HG03558 (cell line): Measurements from ENCODE around the gene ZNF593.

Source experiments
- ATAC-seq: cut with Tn5 transposase; IDR thresholded peaks from one replicate; pipeline ENCODE4 v1.9.1; 2021; ENCODE audit warnings: moderate number of reproducible peaks; ENCODE audit not compliant: unreplicated experiment; ENCODE audit errors: extremely low read depth

Gene ZNF593

DNA sequence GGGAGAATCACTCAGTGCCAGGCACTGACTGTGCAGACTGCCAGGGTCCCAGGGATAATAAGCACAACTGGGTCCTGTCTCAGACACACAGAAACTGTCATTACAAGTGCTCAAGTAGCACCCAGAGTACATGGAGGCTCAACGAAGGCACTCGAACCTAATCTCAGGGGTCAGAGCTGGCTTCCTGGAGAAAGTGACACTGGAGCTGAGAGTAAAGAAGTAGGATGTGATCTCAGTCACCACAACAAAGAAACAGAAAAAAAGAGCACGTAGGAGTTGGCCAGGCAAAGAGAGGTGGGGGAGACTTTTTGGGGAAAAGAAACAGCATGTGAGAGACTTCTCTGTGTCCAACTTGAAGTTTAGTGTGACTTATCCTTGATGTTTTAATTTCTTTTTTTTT is 22.0 kb downstream of the ZNF593 start:
- ATAC-seq: no peak

DNA sequence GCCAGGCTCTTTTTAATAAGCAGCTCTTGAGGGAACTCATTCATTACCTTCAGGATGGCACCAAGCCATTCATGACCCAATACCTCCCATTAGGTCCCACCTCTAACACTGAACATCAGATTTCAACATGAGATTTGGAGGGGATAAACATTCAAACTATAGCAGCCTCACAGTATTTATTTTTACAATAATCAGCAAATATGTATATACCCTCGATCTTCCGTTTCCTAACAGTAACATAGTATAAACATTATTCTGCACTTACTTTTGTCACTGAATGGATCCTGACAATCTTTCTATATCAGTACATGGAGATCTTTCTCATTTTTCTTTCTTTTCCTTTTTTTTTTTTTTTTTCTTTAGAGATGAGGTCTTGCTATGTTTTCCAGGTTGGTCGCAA is 26.1 kb downstream of the ZNF593 start:
- no peak for ATAC-seq

DNA sequence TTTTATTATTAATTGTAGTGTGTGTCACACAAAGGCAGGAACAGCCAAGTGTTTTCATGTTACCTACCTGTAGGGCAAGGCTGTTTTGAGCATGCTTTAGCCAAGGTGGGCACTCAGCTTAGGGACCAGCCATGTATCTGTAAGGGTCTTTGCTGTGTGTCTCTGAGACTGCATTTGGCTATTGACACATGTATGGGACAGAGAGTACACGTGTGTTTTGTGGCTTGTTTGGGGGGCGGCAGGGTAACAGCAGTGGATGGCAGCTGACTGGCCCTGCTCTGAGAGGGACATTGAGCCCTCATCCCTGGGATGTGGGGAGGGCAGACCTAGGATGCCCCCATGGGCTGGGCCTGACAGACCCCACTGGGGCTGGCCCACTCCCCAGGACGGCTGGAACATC is 27.6 kb downstream of the ZNF593 start:
- ATAC-seq: no peak

DNA sequence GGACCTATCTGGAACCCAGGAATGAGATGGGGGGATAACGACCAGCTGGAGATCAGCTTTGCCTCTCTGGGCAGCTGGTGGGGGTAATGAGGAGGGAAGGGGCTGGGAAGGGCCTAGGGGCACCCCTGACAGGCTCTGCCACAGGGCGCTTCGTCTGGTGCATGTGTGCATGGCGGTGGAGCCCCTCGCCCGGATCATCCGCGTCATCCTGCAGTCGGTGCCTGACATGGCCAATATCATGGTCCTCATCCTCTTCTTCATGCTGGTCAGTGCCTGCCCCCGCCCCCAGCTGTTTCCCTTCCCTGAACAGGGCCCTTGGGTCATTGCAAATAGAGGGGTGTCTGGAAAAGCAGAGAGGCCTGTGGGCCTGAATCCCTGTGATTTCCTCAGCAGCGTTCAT is 28.1 kb downstream of the ZNF593 start:
- no peak for ATAC-seq

DNA sequence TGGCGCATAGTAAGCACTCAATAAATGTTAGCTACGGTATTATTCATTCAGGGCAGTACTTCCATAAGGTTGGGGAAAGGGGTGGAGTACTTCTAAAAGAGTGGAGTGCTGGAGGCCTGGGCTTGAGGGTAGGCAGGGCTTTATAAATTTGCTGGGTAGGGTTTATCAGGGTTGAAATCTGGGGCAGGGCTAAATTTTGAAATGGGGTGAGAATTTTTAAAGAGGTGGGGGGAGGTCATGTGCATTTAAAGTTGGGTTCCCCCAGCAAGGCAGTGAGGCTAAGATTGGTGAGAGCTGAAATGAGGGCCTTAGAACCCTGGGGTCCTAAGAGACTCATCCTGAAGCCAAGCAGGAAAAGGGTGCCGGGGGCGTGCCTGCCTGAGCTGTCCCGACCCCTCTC is 30.7 kb downstream of the ZNF593 start:
- no peak for ATAC-seq

DNA sequence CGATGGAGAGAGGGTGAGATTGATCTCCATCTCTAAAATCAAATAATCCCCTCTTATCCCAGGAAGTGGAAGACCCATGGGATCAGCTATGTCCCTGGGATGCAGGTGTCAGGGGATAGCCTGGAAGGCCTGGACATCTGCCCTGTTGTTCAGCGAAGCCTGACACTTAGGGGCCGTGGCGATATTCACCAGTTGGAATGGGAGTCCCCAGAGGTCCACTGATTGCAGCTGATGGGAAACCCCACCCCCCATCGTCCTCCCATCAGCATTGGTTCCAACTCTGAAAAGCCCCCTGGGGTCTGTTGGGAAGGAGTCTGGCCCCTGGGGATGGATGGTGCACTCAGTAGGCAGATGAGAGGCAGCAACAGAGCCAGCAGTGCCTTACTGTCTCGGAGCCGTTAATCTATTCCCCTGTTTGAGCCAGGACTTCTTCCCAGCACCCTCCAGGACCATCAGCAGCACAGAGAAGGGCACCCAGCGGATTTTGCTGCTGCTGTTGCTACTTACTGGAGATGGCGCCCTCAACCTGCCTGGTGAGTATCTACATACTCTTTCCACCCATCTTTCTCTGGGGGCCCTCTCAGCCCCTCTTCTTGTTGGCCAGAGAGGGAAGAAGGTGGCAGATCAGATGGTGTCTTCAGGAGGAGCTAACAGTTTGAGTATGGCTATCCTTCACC is 34.1 kb downstream of the ZNF593 start:
- no peak for ATAC-seq

DNA sequence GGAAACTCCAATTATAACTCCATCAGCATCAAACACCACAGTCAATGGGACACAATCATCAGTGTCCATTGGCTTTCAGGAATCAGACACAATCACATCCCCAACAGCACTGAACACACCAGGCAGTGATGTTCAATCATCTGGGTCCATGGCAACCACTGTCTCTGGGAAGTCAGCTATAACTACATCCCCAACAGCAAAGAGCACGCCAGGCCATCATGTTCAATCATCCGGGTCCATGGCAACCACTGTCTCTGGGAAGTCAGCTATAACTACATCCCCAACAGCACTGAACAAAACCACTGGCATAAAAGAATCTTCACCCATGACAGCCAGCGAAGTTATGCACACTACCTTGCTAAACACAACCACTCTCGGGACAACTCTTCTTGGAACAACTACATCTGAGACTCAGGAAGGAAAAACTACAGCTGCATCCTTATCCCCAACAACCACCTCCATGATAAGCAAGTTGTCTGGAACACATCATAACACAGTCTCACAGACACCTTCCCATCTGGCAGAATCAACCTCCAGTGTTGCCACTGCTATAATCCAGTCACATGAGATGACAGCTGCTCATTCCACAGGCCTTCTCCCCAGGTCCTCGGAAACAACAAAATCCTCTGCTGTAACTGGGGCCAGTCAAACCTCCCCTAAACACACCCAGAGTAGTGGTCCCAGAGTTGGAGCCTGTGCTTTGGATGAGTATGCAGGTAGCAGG is 40.6 kb downstream of the ZNF593 start:
- ATAC-seq: no peak

DNA sequence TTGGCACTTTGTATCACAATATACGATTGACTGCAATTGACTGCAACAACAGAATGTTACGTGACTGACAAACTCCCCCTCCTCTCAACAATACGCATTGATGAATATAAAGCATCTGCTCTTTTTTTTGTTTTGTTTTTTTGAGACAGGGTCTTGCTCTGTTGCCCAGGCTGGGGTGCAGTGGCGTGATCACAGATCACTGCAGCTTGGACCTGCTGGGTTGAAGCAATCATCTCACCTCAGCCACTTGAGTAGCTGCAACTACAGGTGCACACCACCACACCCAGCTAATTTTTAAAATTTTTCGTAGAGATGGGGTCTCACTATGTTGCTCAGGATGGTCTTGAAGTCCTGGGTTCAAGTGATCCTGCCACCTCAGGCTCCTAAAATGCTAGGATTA is 43.0 kb downstream of the ZNF593 start:
- no peak for ATAC-seq

DNA sequence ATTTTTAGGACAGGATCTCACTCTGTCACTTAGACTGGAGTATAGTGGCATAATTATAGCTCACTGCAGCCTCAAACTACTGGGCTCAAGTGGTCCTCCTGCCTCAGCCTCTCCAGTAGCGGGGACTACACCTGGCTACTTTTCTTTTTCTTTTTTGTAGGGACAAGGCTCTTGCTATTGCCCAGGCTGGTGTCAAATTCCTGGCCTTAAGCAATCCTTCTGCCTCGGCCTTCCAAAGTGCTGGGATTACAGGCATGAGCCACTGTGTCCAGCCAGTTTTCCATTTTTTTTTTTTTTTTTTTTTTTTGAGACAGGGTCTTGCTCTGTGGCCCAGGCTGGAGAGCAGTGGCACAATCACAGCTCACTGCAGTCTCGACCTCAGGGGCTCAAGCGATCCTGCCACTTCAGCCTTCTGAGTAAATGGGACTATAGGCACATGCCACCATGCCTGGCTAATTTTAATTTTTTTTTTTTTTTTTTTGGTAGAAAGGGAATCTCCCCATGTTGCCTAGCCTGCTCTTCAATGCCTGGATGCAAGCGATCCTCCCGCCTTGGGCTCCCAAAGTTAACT is 43.7 kb downstream of the ZNF593 start:
- ATAC-seq: no peak

DNA sequence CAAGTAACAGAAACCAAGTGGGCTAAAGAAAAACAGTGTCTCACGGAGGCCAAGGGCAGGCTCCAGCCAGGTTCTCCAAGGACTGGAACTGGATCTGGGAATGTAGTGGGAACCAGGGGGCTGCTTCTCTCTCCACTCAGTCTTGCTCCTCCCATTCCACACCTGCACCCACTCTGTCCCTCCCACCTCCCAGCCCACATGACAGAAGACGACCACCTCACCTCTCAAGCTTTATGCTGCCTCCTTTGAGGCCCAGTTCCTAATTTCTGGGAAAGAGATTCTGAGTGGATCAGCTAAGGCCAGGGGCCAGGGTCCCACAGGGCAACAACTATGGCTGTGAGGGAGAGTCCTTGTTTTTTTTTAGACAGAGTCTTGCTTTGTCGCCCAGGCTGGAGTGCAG is 45.5 kb downstream of the ZNF593 start:
- no peak for ATAC-seq

DNA sequence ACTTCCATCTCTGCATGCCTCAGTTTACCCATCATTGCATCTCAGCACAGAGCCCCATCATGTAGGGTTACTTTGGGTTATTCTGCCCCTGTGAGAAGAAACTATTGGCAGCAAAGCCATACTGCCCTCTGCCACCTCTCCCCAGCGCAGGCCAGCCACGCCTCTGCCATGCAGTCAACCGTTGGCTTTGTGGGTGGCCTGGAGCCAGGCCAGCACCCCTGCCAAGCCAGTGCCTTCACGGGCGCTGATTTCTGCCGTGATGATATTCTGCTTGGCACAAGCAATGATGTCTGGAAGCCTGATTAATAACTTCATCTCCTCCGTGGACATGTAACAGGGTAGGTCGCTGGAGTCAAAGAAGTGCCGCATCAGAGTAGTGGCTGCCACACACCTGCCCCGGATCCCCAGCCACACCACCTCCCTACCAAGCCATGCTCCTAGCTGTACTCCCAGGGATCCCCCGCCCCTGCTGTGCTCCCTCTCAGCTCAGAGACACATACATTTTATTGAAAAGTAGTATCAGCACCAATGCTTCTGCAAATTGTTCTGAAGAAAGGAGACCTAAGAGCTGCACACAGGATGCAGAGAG is 49.3 kb downstream of the ZNF593 start:
- no peak for ATAC-seq
